H1 (cell line): ENCODE data around the gene MRPL28. TPM values are rescaled to one million over a fixed set of nuclear protein-coding genes. Genes with fewer than 3 reads are reported as not detected.

Experiments used
- ATF2 ChIP-seq: IDR thresholded peaks from 2 replicates; pipeline ENCODE4 v1.6.1; 2012; ENCODE audit warnings: low read length, inconsistent platforms
- CREB1 ChIP-seq: IDR thresholded peaks from 2 replicates; pipeline ENCODE4 v1.6.1; 2012; ENCODE audit warnings: inconsistent platforms
- POU5F1 ChIP-seq: IDR thresholded peaks from 2 replicates; pipeline ENCODE4 v1.6.1; 2011; ENCODE audit warnings: low read depth, mild to moderate bottlenecking, low read length, moderate library complexity
- polyA plus RNA-seq, 7 experiments: library from polyadenylated mRNA; depleted of rRNA in 3 of 7; stranded (reverse) in 5 of 7; unstranded in 2 of 7; fragments of >200 nt in 5 of 7; fragments of 200-250 nt in 2 of 7; gene quantifications; 1 replicate in 5 of 7; 2 replicates in 1 of 7; 4 replicates in 1 of 7; pipeline versions ENCODE4 v1.2.1 to v1.2.3, GENCODE V29; 2011 to 2013; ENCODE audit warnings: missing spikeins in 2 of 7, mixed read lengths in 2 of 7
- total RNA-seq: library from RNA; stranded (reverse); fragmentation: NEBNext Ultra II Directional; extraction: Animal tissue kit (Norgen Biotek cat#: 25700); gene quantifications from 2 replicates; pipeline ENCODE4 v1.2.1, GENCODE V29; 2021

The MRPL28 gene
- total and polyA plus RNA-seq, 2 of the 8 experiments (the other 6 are each of a cell fraction or from before 2014, with no cell fraction given): 88.9 to 188 TPM

- TF ChIP-seq ATF2: no peak
- no peak for TF ChIP-seq POU5F1
- TF ChIP-seq CREB1: no peak
These were observed 32.3 kb downstream of the MRPL28 start (continued) for GRCh38 chr16:337975-338575.
